Adrenal gland (tissue), 5 donors: ENCODE measurements around the gene CAMK2D.

Experiments
- CTCF ChIP-seq, 6 experiments: fragments of 450-650 bp in 4 of 6; fragments of 200-600 bp in 2 of 6; sonication (generic) in 1 of 6; IDR thresholded peaks; 1 replicate in 5 of 6; 2 replicates in 1 of 6; pipeline versions ENCODE4 v1.5.1 to v1.8.0; 2016 to 2021; ENCODE audit warnings: antibody characterized with exemption in 6 of 6, mild to moderate bottlenecking in 2 of 6, moderate library complexity in 1 of 6
- POLR2A ChIP-seq, 2 donors: fragments of 450-650 bp; IDR thresholded peaks; one replicate each; pipeline ENCODE4 v1.6.1; 2017; ENCODE audit warnings: antibody characterized with exemption in 2 of 2, mild to moderate bottlenecking in 2 of 2, moderate library complexity in 1 of 2
- donor health status: DM: no; HTN: no; CAD: no.

GRCh38 chr4:113561758-113562157 is 199.8 kb downstream of the CAMK2D start:
- TF ChIP-seq POLR2A (IDR thresholded peaks at IDR 0.05): no peak
- TF ChIP-seq CTCF (IDR thresholded peaks at IDR 0.05): no peak
